GM23338 (cell line): ENCODE data around the gene AQP5. TPM values are rescaled to one million over a fixed set of nuclear protein-coding genes. Genes with fewer than 3 reads are reported as not detected.

Source experiments
- ATAC-seq: fragments of 200-7000 bp; cut with Tn5 transposase; 3 replicates; pipeline ENCODE4 v1.9.1; 2020
- DNase-seq: peaks from one replicate; pipeline ENCODE4 v3.0.0-alpha.2; 2015; ENCODE audit warnings: low spot score
- H2AFZ ChIP-seq: fragments of 200-600 bp; sonication (generic); 2 replicates; pipeline ENCODE4 v1.8.0; 2016; ENCODE audit warnings: antibody characterized with exemption, mild to moderate bottlenecking, moderate library complexity
- H3F3A ChIP-seq: fragments of 200-600 bp; sonication (generic); replicated peaks from 2 replicates; pipeline ENCODE4 v1.8.0; 2017; ENCODE audit warnings: antibody characterized with exemption, mixed run types, low read depth
- H3K27ac ChIP-seq: fragments of 200-600 bp; sonication (generic); 2 replicates; pipeline ENCODE4 v1.6.1; 2016; ENCODE audit warnings: low read depth
- H3K27me3 ChIP-seq: fragments of 200-600 bp; sonication (generic); 2 replicates; pipeline ENCODE4 v1.8.0; 2016; ENCODE audit warnings: mild to moderate bottlenecking, mixed run types, moderate library complexity; ENCODE audit not compliant: insufficient read depth
- H3K36me3 ChIP-seq: fragments of 200-600 bp; sonication (generic); 2 replicates; pipeline ENCODE4 v1.8.0; 2016; ENCODE audit warnings: mild to moderate bottlenecking; ENCODE audit not compliant: insufficient read depth
- H3K4me1 ChIP-seq: fragments of 200-600 bp; sonication (generic); 2 replicates; pipeline ENCODE4 v1.8.0; 2016; ENCODE audit warnings: mild to moderate bottlenecking, moderate library complexity; ENCODE audit not compliant: insufficient read depth
- H3K4me2 ChIP-seq: fragments of 200-600 bp; sonication (generic); 2 replicates; pipeline ENCODE4 v1.7.1; 2017; ENCODE audit warnings: mixed run types
- H3K4me3 ChIP-seq: fragments of 200-600 bp; sonication (generic); 2 replicates; pipeline ENCODE4 v1.6.1; 2016; ENCODE audit warnings: mixed run types
- H3K79me2 ChIP-seq: fragments of 200-600 bp; sonication (generic); replicated peaks from 2 replicates; pipeline ENCODE4 v1.8.0; 2017; ENCODE audit warnings: mild to moderate bottlenecking; ENCODE audit not compliant: insufficient read depth
- H3K9me2 ChIP-seq: fragments of 200-600 bp; sonication (generic); 2 replicates; pipeline ENCODE4 v1.8.0; 2017; ENCODE audit not compliant: insufficient read depth
- H4K20me1 ChIP-seq: fragments of 200-600 bp; sonication (generic); replicated peaks from 2 replicates; pipeline ENCODE4 v1.8.0; 2017; ENCODE audit warnings: mild to moderate bottlenecking; ENCODE audit not compliant: insufficient read depth
- H3K27ac Mint-ChIP-seq: 2 replicates; pipeline ENCODE4 v1.8.0; 2020; ENCODE audit warnings: inconsistent platforms, mild to moderate bottlenecking, moderate library complexity, mixed read lengths
- H3K27me3 Mint-ChIP-seq: 3 replicates; pipeline ENCODE4 v1.8.0; 2022; ENCODE audit warnings: low read depth, mild to moderate bottlenecking, moderate library complexity, mixed read lengths, inconsistent platforms; ENCODE audit not compliant: insufficient read depth, poor library complexity
- H3K36me3 Mint-ChIP-seq: 3 replicates; pipeline ENCODE4 v1.8.0; 2021; ENCODE audit warnings: low read depth, mild to moderate bottlenecking, inconsistent platforms, moderate library complexity, mixed read lengths
- H3K4me1 Mint-ChIP-seq: 3 replicates; pipeline ENCODE4 v1.8.0; 2020; ENCODE audit warnings: mild to moderate bottlenecking, inconsistent platforms, mixed read lengths
- H3K4me3 Mint-ChIP-seq: 3 replicates; pipeline ENCODE4 v1.8.0; 2021; ENCODE audit warnings: moderate library complexity, mild to moderate bottlenecking, inconsistent platforms, mixed read lengths
- H3K9me3 Mint-ChIP-seq: 3 replicates; pipeline ENCODE4 v1.8.0; 2020; ENCODE audit warnings: moderate library complexity, mild to moderate bottlenecking, inconsistent platforms, mixed read lengths
- CREB1 ChIP-seq: fragments of 250-450 bp; sonication (Bioruptor Pico); IDR thresholded peaks from 2 replicates; pipeline ENCODE4 v1.5.0; 2020; ENCODE audit warnings: low read depth, mild to moderate bottlenecking, moderate library complexity
- EZH2phosphoT487 ChIP-seq: fragments of 200-600 bp; sonication (generic); IDR thresholded peaks from one replicate; pipeline ENCODE4 v1.8.1; 2018; ENCODE audit warnings: antibody characterized with exemption; ENCODE audit not compliant: unreplicated experiment
- NANOG ChIP-seq: IDR thresholded peaks from 2 replicates; pipeline ENCODE4 v1.6.1; 2016; ENCODE audit warnings: antibody characterized with exemption, borderline replicate concordance
- STAT1 ChIP-seq: IDR thresholded peaks from one replicate; pipeline ENCODE4 v1.6.1; 2016; ENCODE audit warnings: antibody characterized with exemption; ENCODE audit not compliant: unreplicated experiment
- ZNF114 ChIP-seq: fragments of 250-450 bp; sonication (Bioruptor Pico); IDR thresholded peaks from 2 replicates; pipeline ENCODE4 v1.5.0; 2020; ENCODE audit warnings: mild to moderate bottlenecking, moderate library complexity
- ZNF331 ChIP-seq: fragments of 250-450 bp; sonication (Bioruptor Pico); IDR thresholded peaks from 2 replicates; pipeline ENCODE4 v1.5.0; 2020; ENCODE audit warnings: low read depth, mild to moderate bottlenecking, moderate library complexity
- polyA plus RNA-seq: library from polyadenylated mRNA; unstranded; fragments of >200 nt; fragmentation: Nextera tagmentation; extraction: Ambion mirVana; gene quantifications from 2 replicates; pipeline ENCODE4 v1.2.1, GENCODE V29; 2016
- total RNA-seq: library from RNA; depleted of rRNA; stranded (reverse); fragments of >200 nt; shearing (Covaris generic); gene quantifications from 2 replicates; pipeline ENCODE4 v1.2.3, GENCODE V29; 2014
- TF ChIP-seq, protein P1 (sequence below): IDR thresholded peaks from 2 replicates; pipeline ENCODE4 v1.6.1; 2016; ENCODE audit warnings: antibody characterized with exemption
- TF ChIP-seq, protein P2 (sequence below): fragments of 250-450 bp; sonication (Bioruptor Pico); IDR thresholded peaks from 2 replicates; pipeline ENCODE4 v1.5.0; 2020; ENCODE audit warnings: mild to moderate bottlenecking, moderate library complexity
- TF ChIP-seq, protein P3 (sequence below): IDR thresholded peaks from one replicate; pipeline ENCODE4 v1.6.1; 2018; ENCODE audit warnings: antibody characterized with exemption; ENCODE audit not compliant: unreplicated experiment

The AQP5 gene
- total and polyA plus RNA-seq, 2 experiments from 2014 or later: 1.3 to 2.2 TPM

DNA sequence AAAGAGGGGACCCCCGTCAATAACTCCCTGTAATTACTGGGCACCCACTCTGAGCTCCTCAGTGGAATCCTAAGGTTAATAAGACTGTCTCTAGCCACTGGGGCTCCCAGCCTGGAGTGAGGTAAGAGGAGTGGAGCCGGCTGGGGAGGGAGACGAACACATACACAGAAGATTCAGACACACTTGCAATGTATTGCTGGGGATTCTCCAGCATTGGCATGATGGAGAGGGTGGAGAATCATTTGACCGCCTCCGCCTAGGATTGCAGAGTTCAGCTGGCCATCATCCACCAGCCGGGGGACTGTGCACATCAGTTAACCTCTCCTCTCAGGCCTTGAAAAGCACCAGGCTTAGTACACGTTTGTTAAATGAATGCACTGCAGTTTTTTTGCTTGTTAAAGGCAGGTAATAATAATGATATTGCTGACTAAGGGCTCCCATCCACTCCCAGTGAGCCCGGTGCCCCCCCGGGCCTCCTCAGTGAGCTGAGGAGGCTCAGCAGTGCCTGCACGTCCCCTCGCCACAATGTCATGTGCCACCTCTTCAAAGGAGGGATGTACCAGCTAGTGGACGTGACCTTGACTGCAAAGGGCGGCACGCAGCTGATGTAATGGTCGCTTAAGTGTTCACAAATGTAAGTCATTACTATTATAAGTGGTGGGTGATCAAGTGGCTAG lies 37.7 kb upstream of the AQP5 start:
- Histone ChIP-seq H4K20me1 (no peaks in the 10 kb centered on the region), H3K4me1 (no peaks in the 10 kb centered on the region), H3K4me2 (no peak overlapping the region), H3F3A (no peaks in the 10 kb centered on the region), H2AFZ (no peak overlapping the region), H3K27me3 (no peaks in the 10 kb centered on the region), H3K4me3 (no peak overlapping the region), H3K79me2 (no peaks in the 10 kb centered on the region), H3K36me3 (no peaks in the 10 kb centered on the region), H3K9me2 (no peaks in the 10 kb centered on the region), H3K27ac (no peak overlapping the region)
- H3K36me3 Mint-ChIP-seq: no peaks in the 10 kb centered on the region
- peaks cover 8% of the 10 kb centered on the region for H3K27me3 Mint-ChIP-seq
- H3K27ac Mint-ChIP-seq: no peak overlapping the region
- no peaks in the 10 kb centered on the region for H3K9me3 Mint-ChIP-seq
- no peak overlapping the region for H3K4me3 Mint-ChIP-seq
- no peaks in the 10 kb centered on the region; the same call in 2 of the 3 replicates for H3K4me1 Mint-ChIP-seq
- ATAC-seq (no peak), DNase-seq (no peak)
- TF ChIP-seq, protein P1, sequence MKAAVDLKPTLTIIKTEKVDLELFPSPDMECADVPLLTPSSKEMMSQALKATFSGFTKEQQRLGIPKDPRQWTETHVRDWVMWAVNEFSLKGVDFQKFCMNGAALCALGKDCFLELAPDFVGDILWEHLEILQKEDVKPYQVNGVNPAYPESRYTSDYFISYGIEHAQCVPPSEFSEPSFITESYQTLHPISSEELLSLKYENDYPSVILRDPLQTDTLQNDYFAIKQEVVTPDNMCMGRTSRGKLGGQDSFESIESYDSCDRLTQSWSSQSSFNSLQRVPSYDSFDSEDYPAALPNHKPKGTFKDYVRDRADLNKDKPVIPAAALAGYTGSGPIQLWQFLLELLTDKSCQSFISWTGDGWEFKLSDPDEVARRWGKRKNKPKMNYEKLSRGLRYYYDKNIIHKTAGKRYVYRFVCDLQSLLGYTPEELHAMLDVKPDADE: no peak
- TF ChIP-seq NANOG (no peak), CREB1 (CRISPR knock-in tag) (no peak), ZNF331 (CRISPR knock-in tag) (no peak), ZNF114 (CRISPR knock-in tag) (no peak), STAT1 (no peak), EZH2phosphoT487 (no peak)
- TF ChIP-seq, protein P2, sequence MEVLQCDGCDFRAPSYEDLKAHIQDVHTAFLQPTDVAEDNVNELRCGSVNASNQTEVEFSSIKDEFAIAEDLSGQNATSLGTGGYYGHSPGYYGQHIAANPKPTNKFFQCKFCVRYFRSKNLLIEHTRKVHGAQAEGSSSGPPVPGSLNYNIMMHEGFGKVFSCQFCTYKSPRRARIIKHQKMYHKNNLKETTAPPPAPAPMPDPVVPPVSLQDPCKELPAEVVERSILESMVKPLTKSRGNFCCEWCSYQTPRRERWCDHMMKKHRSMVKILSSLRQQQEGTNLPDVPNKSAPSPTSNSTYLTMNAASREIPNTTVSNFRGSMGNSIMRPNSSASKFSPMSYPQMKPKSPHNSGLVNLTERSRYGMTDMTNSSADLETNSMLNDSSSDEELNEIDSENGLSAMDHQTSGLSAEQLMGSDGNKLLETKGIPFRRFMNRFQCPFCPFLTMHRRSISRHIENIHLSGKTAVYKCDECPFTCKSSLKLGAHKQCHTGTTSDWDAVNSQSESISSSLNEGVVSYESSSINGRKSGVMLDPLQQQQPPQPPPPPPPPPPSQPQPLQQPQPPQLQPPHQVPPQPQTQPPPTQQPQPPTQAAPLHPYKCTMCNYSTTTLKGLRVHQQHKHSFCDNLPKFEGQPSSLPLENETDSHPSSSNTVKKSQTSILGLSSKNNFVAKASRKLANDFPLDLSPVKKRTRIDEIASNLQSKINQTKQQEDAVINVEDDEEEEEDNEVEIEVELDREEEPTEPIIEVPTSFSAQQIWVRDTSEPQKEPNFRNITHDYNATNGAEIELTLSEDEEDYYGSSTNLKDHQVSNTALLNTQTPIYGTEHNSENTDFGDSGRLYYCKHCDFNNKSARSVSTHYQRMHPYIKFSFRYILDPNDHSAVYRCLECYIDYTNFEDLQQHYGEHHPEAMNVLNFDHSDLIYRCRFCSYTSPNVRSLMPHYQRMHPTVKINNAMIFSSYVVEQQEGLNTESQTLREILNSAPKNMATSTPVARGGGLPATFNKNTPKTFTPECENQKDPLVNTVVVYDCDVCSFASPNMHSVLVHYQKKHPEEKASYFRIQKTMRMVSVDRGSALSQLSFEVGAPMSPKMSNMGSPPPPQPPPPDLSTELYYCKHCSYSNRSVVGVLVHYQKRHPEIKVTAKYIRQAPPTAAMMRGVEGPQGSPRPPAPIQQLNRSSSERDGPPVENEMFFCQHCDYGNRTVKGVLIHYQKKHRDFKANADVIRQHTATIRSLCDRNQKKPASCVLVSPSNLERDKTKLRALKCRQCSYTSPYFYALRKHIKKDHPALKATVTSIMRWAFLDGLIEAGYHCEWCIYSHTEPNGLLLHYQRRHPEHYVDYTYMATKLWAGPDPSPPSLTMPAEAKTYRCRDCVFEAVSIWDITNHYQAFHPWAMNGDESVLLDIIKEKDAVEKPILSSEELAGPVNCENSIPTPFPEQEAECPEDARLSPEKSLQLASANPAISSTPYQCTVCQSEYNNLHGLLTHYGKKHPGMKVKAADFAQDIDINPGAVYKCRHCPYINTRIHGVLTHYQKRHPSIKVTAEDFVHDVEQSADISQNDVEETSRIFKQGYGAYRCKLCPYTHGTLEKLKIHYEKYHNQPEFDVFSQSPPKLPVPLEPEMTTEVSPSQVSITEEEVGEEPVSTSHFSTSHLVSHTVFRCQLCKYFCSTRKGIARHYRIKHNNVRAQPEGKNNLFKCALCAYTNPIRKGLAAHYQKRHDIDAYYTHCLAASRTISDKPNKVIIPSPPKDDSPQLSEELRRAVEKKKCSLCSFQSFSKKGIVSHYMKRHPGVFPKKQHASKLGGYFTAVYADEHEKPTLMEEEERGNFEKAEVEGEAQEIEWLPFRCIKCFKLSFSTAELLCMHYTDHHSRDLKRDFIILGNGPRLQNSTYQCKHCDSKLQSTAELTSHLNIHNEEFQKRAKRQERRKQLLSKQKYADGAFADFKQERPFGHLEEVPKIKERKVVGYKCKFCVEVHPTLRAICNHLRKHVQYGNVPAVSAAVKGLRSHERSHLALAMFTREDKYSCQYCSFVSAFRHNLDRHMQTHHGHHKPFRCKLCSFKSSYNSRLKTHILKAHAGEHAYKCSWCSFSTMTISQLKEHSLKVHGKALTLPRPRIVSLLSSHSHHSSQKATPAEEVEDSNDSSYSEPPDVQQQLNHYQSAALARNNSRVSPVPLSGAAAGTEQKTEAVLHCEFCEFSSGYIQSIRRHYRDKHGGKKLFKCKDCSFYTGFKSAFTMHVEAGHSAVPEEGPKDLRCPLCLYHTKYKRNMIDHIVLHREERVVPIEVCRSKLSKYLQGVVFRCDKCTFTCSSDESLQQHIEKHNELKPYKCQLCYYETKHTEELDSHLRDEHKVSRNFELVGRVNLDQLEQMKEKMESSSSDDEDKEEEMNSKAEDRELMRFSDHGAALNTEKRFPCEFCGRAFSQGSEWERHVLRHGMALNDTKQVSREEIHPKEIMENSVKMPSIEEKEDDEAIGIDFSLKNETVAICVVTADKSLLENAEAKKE (CRISPR knock-in tag): no peak
- TF ChIP-seq, protein P3, sequence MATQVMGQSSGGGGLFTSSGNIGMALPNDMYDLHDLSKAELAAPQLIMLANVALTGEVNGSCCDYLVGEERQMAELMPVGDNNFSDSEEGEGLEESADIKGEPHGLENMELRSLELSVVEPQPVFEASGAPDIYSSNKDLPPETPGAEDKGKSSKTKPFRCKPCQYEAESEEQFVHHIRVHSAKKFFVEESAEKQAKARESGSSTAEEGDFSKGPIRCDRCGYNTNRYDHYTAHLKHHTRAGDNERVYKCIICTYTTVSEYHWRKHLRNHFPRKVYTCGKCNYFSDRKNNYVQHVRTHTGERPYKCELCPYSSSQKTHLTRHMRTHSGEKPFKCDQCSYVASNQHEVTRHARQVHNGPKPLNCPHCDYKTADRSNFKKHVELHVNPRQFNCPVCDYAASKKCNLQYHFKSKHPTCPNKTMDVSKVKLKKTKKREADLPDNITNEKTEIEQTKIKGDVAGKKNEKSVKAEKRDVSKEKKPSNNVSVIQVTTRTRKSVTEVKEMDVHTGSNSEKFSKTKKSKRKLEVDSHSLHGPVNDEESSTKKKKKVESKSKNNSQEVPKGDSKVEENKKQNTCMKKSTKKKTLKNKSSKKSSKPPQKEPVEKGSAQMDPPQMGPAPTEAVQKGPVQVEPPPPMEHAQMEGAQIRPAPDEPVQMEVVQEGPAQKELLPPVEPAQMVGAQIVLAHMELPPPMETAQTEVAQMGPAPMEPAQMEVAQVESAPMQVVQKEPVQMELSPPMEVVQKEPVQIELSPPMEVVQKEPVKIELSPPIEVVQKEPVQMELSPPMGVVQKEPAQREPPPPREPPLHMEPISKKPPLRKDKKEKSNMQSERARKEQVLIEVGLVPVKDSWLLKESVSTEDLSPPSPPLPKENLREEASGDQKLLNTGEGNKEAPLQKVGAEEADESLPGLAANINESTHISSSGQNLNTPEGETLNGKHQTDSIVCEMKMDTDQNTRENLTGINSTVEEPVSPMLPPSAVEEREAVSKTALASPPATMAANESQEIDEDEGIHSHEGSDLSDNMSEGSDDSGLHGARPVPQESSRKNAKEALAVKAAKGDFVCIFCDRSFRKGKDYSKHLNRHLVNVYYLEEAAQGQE: no peak
